ENCODE results near the gene MRAP.

Gene MRAP

GRCh38 chr21:32347351-32347750 is 48.7 kb downstream of the MRAP start:
- Mint-ChIP-seq H3K27ac (no peak overlapping the region), H3K9me3 (no peaks in the 10 kb centered on the region), H3K27me3 (no peaks in the 10 kb centered on the region), H3K4me3 (no peak overlapping the region), H3K36me3 (peaks cover 40% of the 10 kb centered on the region), H3K4me1 (no peaks in the 10 kb centered on the region)

GRCh38 chr21:32347977-32348376 is 49.3 kb downstream of the MRAP start:
- no peaks in the 10 kb centered on the region for H3K27me3 Mint-ChIP-seq
- H3K27ac Mint-ChIP-seq: no peak overlapping the region
- H3K9me3 Mint-ChIP-seq: no peaks in the 10 kb centered on the region
- no peaks in the 10 kb centered on the region for H3K4me1 Mint-ChIP-seq
- H3K36me3 Mint-ChIP-seq: peaks cover 40% of the 10 kb centered on the region
- no peak overlapping the region for H3K4me3 Mint-ChIP-seq

- H3K27ac Mint-ChIP-seq: no peak overlapping the region
- no peaks in the 10 kb centered on the region for H3K9me3 Mint-ChIP-seq
- no peaks in the 10 kb centered on the region for H3K4me1 Mint-ChIP-seq
- no peak overlapping the region for H3K4me3 Mint-ChIP-seq
- peaks cover 34% of the 10 kb centered on the region for H3K36me3 Mint-ChIP-seq
- H3K27me3 Mint-ChIP-seq: no peaks in the 10 kb centered on the region
Measured at GRCh38 chr21:32348604-32349332, 50.1 kb downstream of the MRAP start.

- Mint-ChIP-seq H3K9me3 (no peaks in the 10 kb centered on the region), H3K36me3 (peaks cover 31% of the 10 kb centered on the region), H3K27me3 (no peaks in the 10 kb centered on the region), H3K27ac (no peak overlapping the region), H3K4me3 (no peak overlapping the region), H3K4me1 (no peaks in the 10 kb centered on the region)
Measured at GRCh38 chr21:32349333-32349944, 50.8 kb downstream of the MRAP start.

GRCh38 chr21:32350211-32350980 is 51.7 kb downstream of the MRAP start:
- Mint-ChIP-seq H3K36me3 (peaks cover 25% of the 10 kb centered on the region), H3K27ac (no peak overlapping the region), H3K4me3 (no peak overlapping the region), H3K4me1 (no peaks in the 10 kb centered on the region), H3K27me3 (no peaks in the 10 kb centered on the region), H3K9me3 (no peaks in the 10 kb centered on the region)

- H3K27me3 Mint-ChIP-seq: no peaks in the 10 kb centered on the region
- H3K9me3 Mint-ChIP-seq: no peaks in the 10 kb centered on the region
- peaks cover 29% of the 10 kb centered on the region for H3K36me3 Mint-ChIP-seq
- H3K4me3 Mint-ChIP-seq: no peak overlapping the region
- H3K27ac Mint-ChIP-seq: no peak overlapping the region
- H3K4me1 Mint-ChIP-seq: no peaks in the 10 kb centered on the region
Measured at GRCh38 chr21:32350981-32351380, 52.3 kb downstream of the MRAP start.

- no peak overlapping the region for H3K4me3 Mint-ChIP-seq
- no peak overlapping the region for H3K27ac Mint-ChIP-seq
- no peaks in the 10 kb centered on the region for H3K4me1 Mint-ChIP-seq
- H3K27me3 Mint-ChIP-seq: no peaks in the 10 kb centered on the region
- H3K9me3 Mint-ChIP-seq: no peaks in the 10 kb centered on the region
- H3K36me3 Mint-ChIP-seq: peaks cover 28% of the 10 kb centered on the region
Measured at GRCh38 chr21:32351428-32351827, 52.8 kb downstream of the MRAP start.

- Mint-ChIP-seq H3K27ac (no peak overlapping the region), H3K4me1 (no peaks in the 10 kb centered on the region), H3K27me3 (no peaks in the 10 kb centered on the region), H3K36me3 (peaks cover 28% of the 10 kb centered on the region), H3K9me3 (no peaks in the 10 kb centered on the region), H3K4me3 (no peak overlapping the region)
Measured at GRCh38 chr21:32352526-32352925, 53.9 kb downstream of the MRAP start.

GRCh38 chr21:32353002-32353711 is 54.5 kb downstream of the MRAP start:
- Mint-ChIP-seq H3K36me3 (peaks cover 24% of the 10 kb centered on the region), H3K9me3 (no peaks in the 10 kb centered on the region), H3K4me1 (no peaks in the 10 kb centered on the region), H3K27me3 (no peaks in the 10 kb centered on the region), H3K4me3 (no peak overlapping the region), H3K27ac (no peak overlapping the region)

GRCh38 chr21:32356874-32357395 is 58.3 kb downstream of the MRAP start:
- Mint-ChIP-seq H3K36me3 (peaks cover 28% of the 10 kb centered on the region), H3K27ac (no peak overlapping the region), H3K4me3 (no peak overlapping the region), H3K4me1 (no peaks in the 10 kb centered on the region), H3K9me3 (no peaks in the 10 kb centered on the region), H3K27me3 (no peaks in the 10 kb centered on the region)

- Mint-ChIP-seq H3K4me3 (no peak overlapping the region), H3K36me3 (peaks cover 25% of the 10 kb centered on the region), H3K9me3 (no peaks in the 10 kb centered on the region), H3K4me1 (no peaks in the 10 kb centered on the region), H3K27me3 (no peaks in the 10 kb centered on the region), H3K27ac (no peak overlapping the region)
Measured at GRCh38 chr21:32359719-32360260, 61.1 kb downstream of the MRAP start.

- Mint-ChIP-seq H3K27me3 (no peaks in the 10 kb centered on the region), H3K4me3 (no peak overlapping the region), H3K36me3 (peaks cover 25% of the 10 kb centered on the region), H3K27ac (no peak overlapping the region), H3K4me1 (no peaks in the 10 kb centered on the region), H3K9me3 (no peaks in the 10 kb centered on the region)
Measured at GRCh38 chr21:32360401-32360975, 61.8 kb downstream of the MRAP start.
